Prostate gland (tissue), 2 donors: Measurements from ENCODE around the gene CCL5.

Experiments
- CTCF ChIP-seq, 4 experiments: fragments of 200-600 bp in 2 of 4; fragments of 450-650 bp in 2 of 4; sonication (generic) in 2 of 4; IDR thresholded peaks; 1 replicate in 3 of 4; 2 replicates in 1 of 4; pipeline ENCODE4 v1.5.1; 2016 to 2019; ENCODE audit warnings: antibody characterized with exemption in 4 of 4, mild to moderate bottlenecking in 2 of 4, moderate library complexity in 2 of 4
- POLR2A ChIP-seq: fragments of 450-650 bp; IDR thresholded peaks from one replicate; pipeline ENCODE4 v1.6.1; 2016; ENCODE audit warnings: antibody characterized with exemption, mild to moderate bottlenecking
- POLR2AphosphoS5 ChIP-seq: sonication (generic); formaldehyde crosslinking; IDR thresholded peaks from one replicate; pipeline ENCODE4 v1.6.1; 2017; ENCODE audit warnings: antibody characterized with exemption

- TF ChIP-seq POLR2A: no peak
- no peak for TF ChIP-seq CTCF (IDR thresholded peaks at IDR 0.05)
- no peak for TF ChIP-seq POLR2AphosphoS5
Observed at GRCh38 chr17:35872196-35872980, 7.8 kb downstream of the CCL5 start.
